Measurements from ENCODE around the gene LTBP3.

The LTBP3 gene

GRCh38 chr11:65558002-65558929, at the start of gene LTBP3:
Gene LTBP3, minus strand, starts transcription at chr11:65558359. Its CDS starts 400 bp downstream, at chr11:65557959.
- peak within 1 kb of the TSS; percentile 83 for H3K4me3 Mint-ChIP-seq
- no peaks in the 10 kb centered on the region for H3K36me3 Mint-ChIP-seq (ENCODE audit: low read depth)
- peaks cover 76% of the 10 kb centered on the region for H3K4me1 Mint-ChIP-seq
- no peak within 1 kb of the TSS for H3K27ac Mint-ChIP-seq
- peak; percentile 69 for DNase-seq
- TF ChIP-seq, protein P1, sequence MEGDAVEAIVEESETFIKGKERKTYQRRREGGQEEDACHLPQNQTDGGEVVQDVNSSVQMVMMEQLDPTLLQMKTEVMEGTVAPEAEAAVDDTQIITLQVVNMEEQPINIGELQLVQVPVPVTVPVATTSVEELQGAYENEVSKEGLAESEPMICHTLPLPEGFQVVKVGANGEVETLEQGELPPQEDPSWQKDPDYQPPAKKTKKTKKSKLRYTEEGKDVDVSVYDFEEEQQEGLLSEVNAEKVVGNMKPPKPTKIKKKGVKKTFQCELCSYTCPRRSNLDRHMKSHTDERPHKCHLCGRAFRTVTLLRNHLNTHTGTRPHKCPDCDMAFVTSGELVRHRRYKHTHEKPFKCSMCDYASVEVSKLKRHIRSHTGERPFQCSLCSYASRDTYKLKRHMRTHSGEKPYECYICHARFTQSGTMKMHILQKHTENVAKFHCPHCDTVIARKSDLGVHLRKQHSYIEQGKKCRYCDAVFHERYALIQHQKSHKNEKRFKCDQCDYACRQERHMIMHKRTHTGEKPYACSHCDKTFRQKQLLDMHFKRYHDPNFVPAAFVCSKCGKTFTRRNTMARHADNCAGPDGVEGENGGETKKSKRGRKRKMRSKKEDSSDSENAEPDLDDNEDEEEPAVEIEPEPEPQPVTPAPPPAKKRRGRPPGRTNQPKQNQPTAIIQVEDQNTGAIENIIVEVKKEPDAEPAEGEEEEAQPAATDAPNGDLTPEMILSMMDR (IDR thresholded peaks at IDR 0.05) = no peak
- peaks cover 19% of the 10 kb centered on the region for H3K27me3 Mint-ChIP-seq (ENCODE audit: low read depth, poor library complexity)
- no peaks in the 10 kb centered on the region for H3K9me3 Mint-ChIP-seq

- Mint-ChIP-seq H3K27ac (no peak overlapping the region), H3K27me3 (ENCODE audit: low read depth, poor library complexity) (peaks cover 9% of the 10 kb centered on the region), H3K4me3 (peak overlapping the region; percentile 55), H3K4me1 (peaks cover 36% of the 10 kb centered on the region), H3K36me3 (ENCODE audit: low read depth) (peaks cover 44% of the 10 kb centered on the region), H3K9me3 (no peaks in the 10 kb centered on the region)
- DNase-seq = peak; percentile 96
- TF ChIP-seq, protein P1 (IDR thresholded peaks at IDR 0.05) = no peak
Measured at GRCh38 chr11:65606876-65607613, 48.9 kb upstream of the LTBP3 start.

- TF ChIP-seq, protein P1 (IDR thresholded peaks at IDR 0.05) = no peak
Measured at GRCh38 chr11:65604258-65604657, 46.1 kb upstream of the LTBP3 start.

DNA sequence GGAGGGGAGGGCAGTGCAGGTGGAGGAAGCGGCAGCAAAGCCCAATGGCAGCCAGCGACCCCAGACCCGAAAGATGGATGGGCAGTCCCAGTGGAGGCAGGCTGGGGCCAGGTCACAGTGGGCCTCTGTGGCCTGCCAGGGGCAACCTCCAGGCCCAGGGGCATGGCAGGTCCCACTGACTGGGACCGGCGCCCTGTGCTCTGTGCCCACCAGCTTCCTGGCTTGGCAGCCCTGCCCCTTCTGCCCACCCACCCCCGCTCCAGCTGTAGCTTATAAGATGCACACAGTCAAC, 41.7 kb upstream of the LTBP3 start:
- H3K4me1 Mint-ChIP-seq = peaks cover 3% of the 10 kb centered on the region
- H3K36me3 Mint-ChIP-seq (ENCODE audit: low read depth) = peaks cover 36% of the 10 kb centered on the region

More at GRCh38 chr11:65604258-65604657, 46.1 kb upstream of the LTBP3 start:
- H3K36me3 Mint-ChIP-seq (ENCODE audit: low read depth) = peaks cover 38% of the 10 kb centered on the region
- no peaks in the 10 kb centered on the region for H3K9me3 Mint-ChIP-seq
- peaks cover 12% of the 10 kb centered on the region for H3K4me1 Mint-ChIP-seq
- DNase-seq = no peak
- no peak overlapping the region for H3K27ac Mint-ChIP-seq
- no peaks in the 10 kb centered on the region for H3K27me3 Mint-ChIP-seq (ENCODE audit: low read depth, poor library complexity)
- no peak overlapping the region for H3K4me3 Mint-ChIP-seq

GRCh38 chr11:65599216-65599954, 41.2 kb upstream of the LTBP3 start:
- no peak for DNase-seq
- Mint-ChIP-seq H3K27me3 (ENCODE audit: low read depth, poor library complexity) (peaks cover 4% of the 10 kb centered on the region), H3K36me3 (ENCODE audit: low read depth) (peaks cover 33% of the 10 kb centered on the region), H3K4me3 (no peak overlapping the region), H3K9me3 (no peaks in the 10 kb centered on the region), H3K27ac (peak overlapping the region; percentile 92), H3K4me1 (peaks cover 4% of the 10 kb centered on the region)
- TF ChIP-seq, protein P1 (IDR thresholded peaks at IDR 0.05) = no peak

More for the DNA sequence above, 41.7 kb upstream of the LTBP3 start:
- Mint-ChIP-seq H3K9me3 (no peaks in the 10 kb centered on the region), H3K27ac (no peak overlapping the region), H3K27me3 (ENCODE audit: low read depth, poor library complexity) (peaks cover 3% of the 10 kb centered on the region), H3K4me3 (no peak overlapping the region)
- DNase-seq = no peak
- TF ChIP-seq, protein P1 (IDR thresholded peaks at IDR 0.05) = no peak
